Tibial nerve (tissue), 4 donors: ENCODE results near the gene SLC26A3. TPM values are rescaled to one million over a fixed set of nuclear protein-coding genes. Genes with fewer than 3 reads are reported as not detected.
A peak's percentile ranks its signal among the peaks of the same experiment; 100 is the strongest.

Source experiments
- DNase-seq, 2 donors: peaks; one replicate each; pipeline ENCODE4 v3.0.0-alpha.2; 2019; ENCODE audit warnings: low spot score in 2 of 2
- H3K27ac ChIP-seq, 4 donors: fragments of 200-600 bp; sonication (generic) in 3 of 4; one replicate each; pipeline ENCODE4 v1.5.1; 2017 to 2019; ENCODE audit warnings: mild to moderate bottlenecking in 1 of 4
- H3K27me3 ChIP-seq, 2 donors: fragments of 200-600 bp; sonication (generic) in 1 of 2; one replicate each; pipeline versions ENCODE4 v1.5.1 to v1.6.0; 2017 to 2019
- H3K36me3 ChIP-seq, 3 donors: fragments of 200-600 bp; sonication (generic); one replicate each; pipeline ENCODE4 v1.5.1; 2018 to 2019
- H3K4me1 ChIP-seq, 4 donors: fragments of 200-600 bp; sonication (generic) in 3 of 4; one replicate each; pipeline ENCODE4 v1.5.1; 2017 to 2019
- H3K4me3 ChIP-seq, 4 donors: fragments of 200-600 bp; sonication (generic) in 3 of 4; one replicate each; pipeline ENCODE4 v1.5.1; 2017 to 2019; ENCODE audit warnings: mild to moderate bottlenecking in 1 of 4, moderate library complexity in 1 of 4
- H3K9me3 ChIP-seq, 4 donors: fragments of 200-600 bp; sonication (generic) in 3 of 4; one replicate each; pipeline ENCODE4 v1.5.1; 2017 to 2019
- EP300 ChIP-seq, 2 donors: sonication (generic); formaldehyde crosslinking; IDR thresholded peaks; one replicate each; pipeline ENCODE4 v1.6.1; 2017; ENCODE audit warnings: antibody characterized with exemption in 2 of 2, mild to moderate bottlenecking in 1 of 2
- POLR2A ChIP-seq, 2 donors: fragments of 450-650 bp; IDR thresholded peaks; one replicate each; pipeline ENCODE4 v1.6.1; 2017; ENCODE audit warnings: antibody characterized with exemption in 2 of 2, mild to moderate bottlenecking in 2 of 2, moderate library complexity in 2 of 2
- WGBS, 2 donors: methylation state at CpG; one replicate each; pipeline ENCODE4 v1.1.5; 2018; 5-methylcytosine and 5-hydroxymethylcytosine counted together
- total RNA-seq, 4 donors: library from RNA; depleted of rRNA; stranded (reverse); fragments of >200 nt; gene quantifications; one replicate each; pipeline ENCODE4 v1.1.0, GENCODE V29; 2016
- TF ChIP-seq, protein P1 (sequence below), 5 experiments: fragments of 200-600 bp in 3 of 5; fragments of 450-650 bp in 2 of 5; sonication (generic) in 3 of 5; IDR thresholded peaks; one replicate each; pipeline ENCODE4 v1.5.1; 2016 to 2019; ENCODE audit warnings: antibody characterized with exemption in 5 of 5, mild to moderate bottlenecking in 3 of 5, moderate library complexity in 2 of 5

Gene SLC26A3
- total RNA-seq, 4 donors from 2014 or later, result not detected

- H3K27me3 ChIP-seq, result no peaks in the 10 kb centered on the region
- H3K4me3 ChIP-seq, result no peak overlapping the region
- no peaks in the 10 kb centered on the region for H3K36me3 ChIP-seq
- TF ChIP-seq, protein P1, sequence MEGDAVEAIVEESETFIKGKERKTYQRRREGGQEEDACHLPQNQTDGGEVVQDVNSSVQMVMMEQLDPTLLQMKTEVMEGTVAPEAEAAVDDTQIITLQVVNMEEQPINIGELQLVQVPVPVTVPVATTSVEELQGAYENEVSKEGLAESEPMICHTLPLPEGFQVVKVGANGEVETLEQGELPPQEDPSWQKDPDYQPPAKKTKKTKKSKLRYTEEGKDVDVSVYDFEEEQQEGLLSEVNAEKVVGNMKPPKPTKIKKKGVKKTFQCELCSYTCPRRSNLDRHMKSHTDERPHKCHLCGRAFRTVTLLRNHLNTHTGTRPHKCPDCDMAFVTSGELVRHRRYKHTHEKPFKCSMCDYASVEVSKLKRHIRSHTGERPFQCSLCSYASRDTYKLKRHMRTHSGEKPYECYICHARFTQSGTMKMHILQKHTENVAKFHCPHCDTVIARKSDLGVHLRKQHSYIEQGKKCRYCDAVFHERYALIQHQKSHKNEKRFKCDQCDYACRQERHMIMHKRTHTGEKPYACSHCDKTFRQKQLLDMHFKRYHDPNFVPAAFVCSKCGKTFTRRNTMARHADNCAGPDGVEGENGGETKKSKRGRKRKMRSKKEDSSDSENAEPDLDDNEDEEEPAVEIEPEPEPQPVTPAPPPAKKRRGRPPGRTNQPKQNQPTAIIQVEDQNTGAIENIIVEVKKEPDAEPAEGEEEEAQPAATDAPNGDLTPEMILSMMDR (IDR thresholded peaks at IDR 0.05), result no peak
- TF ChIP-seq POLR2A (IDR thresholded peaks at IDR 0.05), result no peak
- TF ChIP-seq EP300 (IDR thresholded peaks at IDR 0.05), result no peak
- no peak for DNase-seq
- no peaks in the 10 kb centered on the region for H3K9me3 ChIP-seq
- H3K4me1 ChIP-seq, result no peaks in the 10 kb centered on the region
- no peak overlapping the region for H3K27ac ChIP-seq
- 97 to 99% methylated on average over 2 of the region's 2 CpGs for WGBS, 2 donors
These were observed 35.6 kb downstream of the SLC26A3 start for GRCh38 chr7:107767391-107767790.

DNA sequence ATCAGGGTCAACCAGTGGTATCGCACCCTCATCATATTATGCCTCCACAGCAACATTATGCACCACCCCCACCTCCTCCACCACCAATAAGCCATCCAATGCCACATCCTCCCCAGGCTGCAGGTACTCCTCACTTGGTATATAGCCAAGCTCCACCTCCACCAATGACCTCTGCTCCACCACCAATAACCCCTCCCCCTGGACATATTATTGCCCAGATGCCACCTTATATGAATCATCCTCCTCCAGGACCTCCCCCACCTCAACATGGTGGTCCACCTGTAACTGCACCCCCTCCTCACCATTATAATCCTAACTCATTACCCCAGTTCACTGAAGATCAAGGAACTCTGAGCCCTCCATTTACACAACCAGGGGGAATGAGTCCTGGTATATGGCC, 44.4 kb downstream of the SLC26A3 start:
- Histone ChIP-seq H3K27me3 (no peaks in the 10 kb centered on the region), H3K9me3 (no peaks in the 10 kb centered on the region), H3K36me3 (peaks cover 0 to 62% (median 5%) of the 10 kb centered on the region in 3 donors), H3K4me3 (no peak overlapping the region), H3K4me1 (no peaks in the 10 kb centered on the region), H3K27ac (no peak overlapping the region)
- whole genome bisulfite sequencing, 2 donors, result 89 to 100% methylated on average over 1 of the region's 1 CpG
- DNase-seq, result no peak
- TF ChIP-seq, protein P1 (IDR thresholded peaks at IDR 0.05), result no peak
- no peak for TF ChIP-seq EP300 (IDR thresholded peaks at IDR 0.05)
- TF ChIP-seq POLR2A (IDR thresholded peaks at IDR 0.05), result no peak

DNA sequence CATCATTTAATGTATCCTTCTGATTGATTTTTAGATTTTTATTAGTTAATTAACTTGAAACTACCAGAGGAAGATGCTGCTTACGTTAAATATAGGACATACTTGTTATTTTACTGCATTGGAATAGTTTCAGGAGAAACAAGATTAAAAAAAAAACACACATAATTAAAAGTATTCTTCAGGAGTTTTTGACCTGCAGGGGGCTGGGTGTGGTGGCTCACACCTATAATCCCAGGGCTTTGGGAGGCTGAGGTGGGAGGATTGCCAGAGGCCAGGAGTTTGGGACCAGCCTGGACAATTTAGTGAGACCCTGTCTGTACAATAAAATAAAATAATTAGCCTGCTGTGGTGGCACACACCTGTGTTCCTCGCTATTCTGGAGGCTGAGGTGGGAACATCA, 48.4 kb downstream of the SLC26A3 start:
- Histone ChIP-seq H3K27ac (no peak overlapping the region), H3K4me1 (no peaks in the 10 kb centered on the region), H3K36me3 (peaks cover 0 to 89% (median 13%) of the 10 kb centered on the region in 3 donors), H3K4me3 (no peak overlapping the region), H3K27me3 (no peaks in the 10 kb centered on the region), H3K9me3 (no peaks in the 10 kb centered on the region)
- no peak for DNase-seq
- 95 to 98% methylated on average over 2 of the region's 2 CpGs for WGBS, 2 donors
- no peak for TF ChIP-seq POLR2A (IDR thresholded peaks at IDR 0.05)
- TF ChIP-seq, protein P1 (IDR thresholded peaks at IDR 0.05), result no peak
- no peak for TF ChIP-seq EP300 (IDR thresholded peaks at IDR 0.05)

GRCh38 chr7:107751113-107751512, 51.9 kb downstream of the SLC26A3 start:
- WGBS, 2 donors, result 86 to 90% methylated on average over 7 of the region's 7 CpGs

DNA sequence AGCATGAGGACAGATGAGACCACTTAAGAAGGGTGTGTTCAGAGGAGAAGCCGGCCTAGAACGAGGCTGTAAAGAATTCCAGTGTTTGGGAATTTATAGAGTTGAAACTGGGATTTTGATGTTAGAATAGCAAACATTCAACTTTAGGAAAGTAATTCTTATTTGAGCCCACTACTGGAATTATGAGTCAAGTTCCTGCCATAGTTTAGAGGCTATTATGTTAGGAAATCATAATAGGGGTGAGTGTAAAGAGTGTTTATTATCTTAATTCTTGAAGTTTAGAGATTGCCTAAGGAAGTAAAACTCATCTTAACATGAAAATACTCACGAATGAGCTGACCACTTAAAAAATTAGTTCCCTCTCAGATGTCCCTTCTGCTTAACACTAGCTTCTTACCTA, 57.0 kb downstream of the SLC26A3 start:
- H3K36me3 ChIP-seq, result peaks cover 0 to 15% (median 7%) of the 10 kb centered on the region in 3 donors
- no peaks in the 10 kb centered on the region for H3K9me3 ChIP-seq
- H3K27me3 ChIP-seq, result no peaks in the 10 kb centered on the region
- DNase-seq, result no peak
- TF ChIP-seq EP300 (IDR thresholded peaks at IDR 0.05), result no peak
- no peak for TF ChIP-seq POLR2A (IDR thresholded peaks at IDR 0.05)
- TF ChIP-seq, protein P1 (IDR thresholded peaks at IDR 0.05), result no peak
- no peak overlapping the region for H3K27ac ChIP-seq
- WGBS, 2 donors, result 61 to 62% methylated on average over 3 of the region's 3 CpGs
- H3K4me1 ChIP-seq, result peaks cover 4 to 56% (median 31%) of the 10 kb centered on the region in 4 donors
- H3K4me3 ChIP-seq, result peak overlapping the region in 1 of 4 donors; percentile 71

More at GRCh38 chr7:107751113-107751512, 51.9 kb downstream of the SLC26A3 start:
- Histone ChIP-seq H3K4me3 (no peak overlapping the region), H3K9me3 (no peaks in the 10 kb centered on the region), H3K27ac (no peak overlapping the region), H3K4me1 (peaks cover 0 to 32% (median 9%) of the 10 kb centered on the region in 4 donors), H3K36me3 (peaks cover 0 to 58% (median 7%) of the 10 kb centered on the region in 3 donors), H3K27me3 (no peaks in the 10 kb centered on the region)
- TF ChIP-seq POLR2A (IDR thresholded peaks at IDR 0.05), result no peak
- TF ChIP-seq, protein P1 (IDR thresholded peaks at IDR 0.05), result no peak
- TF ChIP-seq EP300 (IDR thresholded peaks at IDR 0.05), result no peak
- DNase-seq, result no peak
